BLaER1 treated with 17β-estradiol and CSF1 and Interleukin-3, amounts not matched to agents 10 nM and 100 nM (cell line): ENCODE results near the gene COL2A1.

ENCODE experiments used
- H3K27ac ChIP-seq, 11 experiments: shearing (Covaris generic); formaldehyde crosslinking; 2 replicates each; pipeline ENCODE4 v1.8.1; 2022
- H3K27me3 ChIP-seq, 11 experiments: shearing (Covaris generic); formaldehyde crosslinking; 2 replicates each; pipeline ENCODE4 v1.8.1; 2022
- H3K36me3 ChIP-seq, 11 experiments: shearing (Covaris generic); formaldehyde crosslinking; 2 replicates each; pipeline ENCODE4 v1.8.1; 2022
- H3K4me1 ChIP-seq, 10 experiments: shearing (Covaris generic); formaldehyde crosslinking; 2 replicates each; pipeline ENCODE4 v1.8.1; 2022
- H3K4me2 ChIP-seq, 11 experiments: shearing (Covaris generic); formaldehyde crosslinking; 2 replicates each; pipeline ENCODE4 v1.8.1; 2022
- H3K4me3 ChIP-seq, 10 experiments: shearing (Covaris generic); formaldehyde crosslinking; 2 replicates each; pipeline ENCODE4 v1.8.1; 2022
- H3K9ac ChIP-seq, 11 experiments: shearing (Covaris generic); formaldehyde crosslinking; 2 replicates each; pipeline ENCODE4 v1.8.1; 2022
- H3K9me3 ChIP-seq, 11 experiments: shearing (Covaris generic); formaldehyde crosslinking; replicated peaks in 1 of 11; 2 replicates each; pipeline ENCODE4 v1.8.1; 2022
- H4K20me1 ChIP-seq, 11 experiments: shearing (Covaris generic); formaldehyde crosslinking; 2 replicates each; pipeline ENCODE4 v1.8.1; 2022
- Cebpa-rat ChIP-seq, 11 experiments: shearing (Covaris generic); IDR thresholded peaks; 2 replicates each; pipeline ENCODE4 v1.8.1; 2022

The COL2A1 gene

GRCh38 chr12:48008950-48009349 is 4.7 kb upstream of the COL2A1 start:
- Histone ChIP-seq H3K4me3 (no peak overlapping the region), H4K20me1 (peaks cover 0 to 21% (median 8%) of the 10 kb centered on the region in 11 experiments; a peak in 16 of 22 replicates), H3K4me1 (peaks cover 9 to 20% (median 11%) of the 10 kb centered on the region in 10 experiments; a peak in 19 of 20 replicates), H3K9ac (no peak overlapping the region), H3K27me3 (peaks cover 24 to 42% (median 33%) of the 10 kb centered on the region in 11 experiments), H3K9me3 (no peaks in the 10 kb centered on the region), H3K4me2 (no peak overlapping the region), H3K36me3 (no peaks in the 10 kb centered on the region), H3K27ac (no peak overlapping the region)
- no peak for TF ChIP-seq Cebpa-rat (IDR thresholded peaks at IDR 0.05)

- Histone ChIP-seq H3K9me3 (no peaks in the 10 kb centered on the region), H3K27ac (no peak overlapping the region), H3K27me3 (peaks cover 30 to 48% (median 39%) of the 10 kb centered on the region in 11 experiments), H3K9ac (no peak overlapping the region), H4K20me1 (peaks cover 0 to 27% (median 14%) of the 10 kb centered on the region in 11 experiments; a peak in 16 of 22 replicates), H3K4me2 (no peak overlapping the region), H3K36me3 (no peaks in the 10 kb centered on the region), H3K4me1 (peaks cover 13 to 26% (median 17%) of the 10 kb centered on the region in 10 experiments; a peak in 19 of 20 replicates), H3K4me3 (no peak overlapping the region)
- TF ChIP-seq Cebpa-rat (IDR thresholded peaks at IDR 0.05) = no peak
These were observed 4.1 kb upstream of the COL2A1 start for GRCh38 chr12:48008349-48008748.

- peaks cover 42 to 59% (median 51%) of the 10 kb centered on the region in 11 experiments for H3K27me3 ChIP-seq
- H4K20me1 ChIP-seq = peaks cover 0 to 37% (median 23%) of the 10 kb centered on the region in 11 experiments; a peak in 17 of 22 replicates
- H3K9ac ChIP-seq = no peak overlapping the region
- TF ChIP-seq Cebpa-rat (IDR thresholded peaks at IDR 0.05) = no peak
- H3K9me3 ChIP-seq = no peaks in the 10 kb centered on the region
- peaks cover 15 to 29% (median 21%) of the 10 kb centered on the region in 10 experiments; a peak in 19 of 20 replicates for H3K4me1 ChIP-seq
- no peak overlapping the region for H3K4me2 ChIP-seq
- no peak overlapping the region for H3K4me3 ChIP-seq
- H3K27ac ChIP-seq = no peak overlapping the region
- no peaks in the 10 kb centered on the region for H3K36me3 ChIP-seq
These were observed 2.9 kb upstream of the COL2A1 start for GRCh38 chr12:48007206-48007605.

- H3K36me3 ChIP-seq = no peaks in the 10 kb centered on the region
- no peak overlapping the region for H3K4me3 ChIP-seq
- H3K9ac ChIP-seq = no peak overlapping the region
- no peak overlapping the region for H3K27ac ChIP-seq
- H3K4me1 ChIP-seq = peaks cover 25 to 43% (median 35%) of the 10 kb centered on the region in 10 experiments; a peak in 19 of 20 replicates
- H3K4me2 ChIP-seq = no peak overlapping the region
- peaks cover 0 to 52% (median 32%) of the 10 kb centered on the region in 11 experiments; a peak in 17 of 22 replicates for H4K20me1 ChIP-seq
- TF ChIP-seq Cebpa-rat (IDR thresholded peaks at IDR 0.05) = no peak
- H3K9me3 ChIP-seq = no peaks in the 10 kb centered on the region
- peaks cover 57 to 75% (median 66%) of the 10 kb centered on the region in 11 experiments for H3K27me3 ChIP-seq
These were observed 1.4 kb upstream of the COL2A1 start for GRCh38 chr12:48005750-48006021.

- H3K9ac ChIP-seq = no peak overlapping the region
These were observed 899 bp upstream of the COL2A1 start for GRCh38 chr12:48005001-48005749.

GRCh38 chr12:48003226-48004052 is 837 bp downstream of the COL2A1 start:
- TF ChIP-seq Cebpa-rat (IDR thresholded peaks at IDR 0.05) = no peak
- H3K4me1 ChIP-seq = peaks cover 25 to 37% (median 35%) of the 10 kb centered on the region in 10 experiments; a peak in 19 of 20 replicates
- H3K9ac ChIP-seq = no peak overlapping the region
- peak overlapping the region; percentile 38 to 68 (median 53); a peak in 18 of 20 replicates for H3K4me3 ChIP-seq
- no peak overlapping the region for H3K27ac ChIP-seq
- H3K27me3 ChIP-seq = peaks cover 79 to 93% (median 88%) of the 10 kb centered on the region in 11 experiments
- H4K20me1 ChIP-seq = peaks cover 0 to 58% (median 32%) of the 10 kb centered on the region in 11 experiments; a peak in 17 of 22 replicates
- no peaks in the 10 kb centered on the region for H3K36me3 ChIP-seq
- no peaks in the 10 kb centered on the region for H3K9me3 ChIP-seq
- peak overlapping the region; percentile 85 to 95 (median 89) for H3K4me2 ChIP-seq

More at GRCh38 chr12:48005001-48005749, 899 bp upstream of the COL2A1 start:
- Histone ChIP-seq H3K4me3 (peak overlapping the region in 8 of 10 experiments; percentile 47 to 68 (median 54); a peak in 13 of 20 replicates), H3K27me3 (peaks cover 62 to 80% (median 71%) of the 10 kb centered on the region in 11 experiments), H3K27ac (no peak overlapping the region), H3K9me3 (no peaks in the 10 kb centered on the region), H3K4me2 (peak overlapping the region; percentile 85 to 95 (median 89); a peak in 20 of 22 replicates), H4K20me1 (peaks cover 0 to 53% (median 32%) of the 10 kb centered on the region in 11 experiments; a peak in 17 of 22 replicates), H3K36me3 (no peaks in the 10 kb centered on the region), H3K4me1 (peaks cover 25 to 38% (median 35%) of the 10 kb centered on the region in 10 experiments; a peak in 19 of 20 replicates)
- no peak for TF ChIP-seq Cebpa-rat (IDR thresholded peaks at IDR 0.05)

- H3K4me2 ChIP-seq = no peak overlapping the region
- no peaks in the 10 kb centered on the region for H3K9me3 ChIP-seq
- H3K36me3 ChIP-seq = no peaks in the 10 kb centered on the region
- no peak overlapping the region for H3K9ac ChIP-seq
- H4K20me1 ChIP-seq = peaks cover 0 to 60% (median 32%) of the 10 kb centered on the region in 11 experiments; a peak in 17 of 22 replicates
- no peak for TF ChIP-seq Cebpa-rat (IDR thresholded peaks at IDR 0.05)
- H3K4me1 ChIP-seq = peaks cover 25 to 37% (median 35%) of the 10 kb centered on the region in 10 experiments; a peak in 19 of 20 replicates
- no peak overlapping the region for H3K27ac ChIP-seq
- 0 out of 20 replicates have a peak overlapping the region, but pooled peaks of 1 of the 10 experiments have one; percentile 7 for H3K4me3 ChIP-seq
- H3K27me3 ChIP-seq = peaks cover 84 to 99% (median 94%) of the 10 kb centered on the region in 11 experiments
These were observed 1.5 kb downstream of the COL2A1 start for GRCh38 chr12:48002773-48003218.

- H3K36me3 ChIP-seq = no peaks in the 10 kb centered on the region
- H3K9me3 ChIP-seq = no peaks in the 10 kb centered on the region
- peaks cover 0 to 60% (median 32%) of the 10 kb centered on the region in 11 experiments; a peak in 17 of 22 replicates for H4K20me1 ChIP-seq
- no peak overlapping the region for H3K27ac ChIP-seq
- peak overlapping the region in 8 of 10 experiments; percentile 52 to 69 (median 59); a peak in 10 of 20 replicates for H3K4me3 ChIP-seq
- H3K9ac ChIP-seq = no peak overlapping the region
- peaks cover 84 to 100% (median 98%) of the 10 kb centered on the region in 11 experiments for H3K27me3 ChIP-seq
- TF ChIP-seq Cebpa-rat (IDR thresholded peaks at IDR 0.05) = no peak
- peak overlapping the region in 10 of 11 experiments; percentile 83 to 99 (median 94); a peak in 19 of 22 replicates for H3K4me2 ChIP-seq
- peaks cover 25 to 37% (median 35%) of the 10 kb centered on the region in 10 experiments; a peak in 19 of 20 replicates for H3K4me1 ChIP-seq
These were observed 1.9 kb downstream of the COL2A1 start for GRCh38 chr12:48002414-48002730.
